ENCODE data around the gene PTPN23.

The PTPN23 gene

DNA sequence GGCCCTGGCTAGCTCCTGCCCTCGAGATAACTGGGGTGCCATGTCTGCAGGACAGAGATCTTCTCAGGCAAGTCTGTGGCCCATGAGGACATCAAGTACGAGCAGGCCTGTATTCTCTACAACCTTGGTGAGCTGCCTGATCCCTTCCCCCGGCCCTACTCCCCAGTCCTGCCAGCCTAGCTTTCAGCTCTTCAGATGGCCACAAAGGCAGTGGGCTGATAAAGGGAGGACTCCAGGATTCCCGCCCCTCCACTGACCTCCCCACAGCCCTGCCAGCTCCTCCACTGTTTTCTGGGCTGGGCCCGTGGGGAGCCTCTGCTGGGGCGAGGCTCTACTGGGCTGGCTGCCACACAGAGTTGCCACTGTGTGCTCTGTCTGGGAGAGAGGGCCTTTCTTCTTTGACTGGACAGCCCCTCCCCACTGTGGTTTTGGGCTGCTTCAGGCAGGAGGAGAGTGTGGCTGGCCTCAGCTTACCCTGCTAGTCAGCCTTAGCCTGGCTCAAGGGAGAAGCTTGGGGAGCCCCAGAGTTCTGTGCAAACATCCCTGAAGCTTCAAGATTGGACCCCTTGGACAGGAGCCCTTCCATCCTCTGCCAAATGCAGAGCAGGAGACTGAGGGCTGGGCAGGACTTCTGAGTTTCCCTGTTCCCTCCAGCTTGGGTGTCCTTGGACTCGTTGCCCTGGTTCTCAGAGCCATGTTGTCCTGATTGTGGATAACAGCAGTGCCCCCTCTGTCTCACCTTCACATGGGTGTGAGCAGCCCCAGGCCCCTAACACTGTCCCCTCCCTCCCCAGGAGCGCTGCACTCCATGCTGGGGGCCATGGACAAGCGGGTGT is 24.4 kb downstream of the PTPN23 start:
- no peak for DNase-seq (ENCODE audit: low read depth)
- TF ChIP-seq, protein P1, sequence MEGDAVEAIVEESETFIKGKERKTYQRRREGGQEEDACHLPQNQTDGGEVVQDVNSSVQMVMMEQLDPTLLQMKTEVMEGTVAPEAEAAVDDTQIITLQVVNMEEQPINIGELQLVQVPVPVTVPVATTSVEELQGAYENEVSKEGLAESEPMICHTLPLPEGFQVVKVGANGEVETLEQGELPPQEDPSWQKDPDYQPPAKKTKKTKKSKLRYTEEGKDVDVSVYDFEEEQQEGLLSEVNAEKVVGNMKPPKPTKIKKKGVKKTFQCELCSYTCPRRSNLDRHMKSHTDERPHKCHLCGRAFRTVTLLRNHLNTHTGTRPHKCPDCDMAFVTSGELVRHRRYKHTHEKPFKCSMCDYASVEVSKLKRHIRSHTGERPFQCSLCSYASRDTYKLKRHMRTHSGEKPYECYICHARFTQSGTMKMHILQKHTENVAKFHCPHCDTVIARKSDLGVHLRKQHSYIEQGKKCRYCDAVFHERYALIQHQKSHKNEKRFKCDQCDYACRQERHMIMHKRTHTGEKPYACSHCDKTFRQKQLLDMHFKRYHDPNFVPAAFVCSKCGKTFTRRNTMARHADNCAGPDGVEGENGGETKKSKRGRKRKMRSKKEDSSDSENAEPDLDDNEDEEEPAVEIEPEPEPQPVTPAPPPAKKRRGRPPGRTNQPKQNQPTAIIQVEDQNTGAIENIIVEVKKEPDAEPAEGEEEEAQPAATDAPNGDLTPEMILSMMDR (IDR thresholded peaks at IDR 0.05; ENCODE audit: control insufficient read depth, extremely low read depth, insufficient read depth): no peak
- no peak overlapping the region for H3K4me3 ChIP-seq (ENCODE audit: low read depth, low read length)

DNA sequence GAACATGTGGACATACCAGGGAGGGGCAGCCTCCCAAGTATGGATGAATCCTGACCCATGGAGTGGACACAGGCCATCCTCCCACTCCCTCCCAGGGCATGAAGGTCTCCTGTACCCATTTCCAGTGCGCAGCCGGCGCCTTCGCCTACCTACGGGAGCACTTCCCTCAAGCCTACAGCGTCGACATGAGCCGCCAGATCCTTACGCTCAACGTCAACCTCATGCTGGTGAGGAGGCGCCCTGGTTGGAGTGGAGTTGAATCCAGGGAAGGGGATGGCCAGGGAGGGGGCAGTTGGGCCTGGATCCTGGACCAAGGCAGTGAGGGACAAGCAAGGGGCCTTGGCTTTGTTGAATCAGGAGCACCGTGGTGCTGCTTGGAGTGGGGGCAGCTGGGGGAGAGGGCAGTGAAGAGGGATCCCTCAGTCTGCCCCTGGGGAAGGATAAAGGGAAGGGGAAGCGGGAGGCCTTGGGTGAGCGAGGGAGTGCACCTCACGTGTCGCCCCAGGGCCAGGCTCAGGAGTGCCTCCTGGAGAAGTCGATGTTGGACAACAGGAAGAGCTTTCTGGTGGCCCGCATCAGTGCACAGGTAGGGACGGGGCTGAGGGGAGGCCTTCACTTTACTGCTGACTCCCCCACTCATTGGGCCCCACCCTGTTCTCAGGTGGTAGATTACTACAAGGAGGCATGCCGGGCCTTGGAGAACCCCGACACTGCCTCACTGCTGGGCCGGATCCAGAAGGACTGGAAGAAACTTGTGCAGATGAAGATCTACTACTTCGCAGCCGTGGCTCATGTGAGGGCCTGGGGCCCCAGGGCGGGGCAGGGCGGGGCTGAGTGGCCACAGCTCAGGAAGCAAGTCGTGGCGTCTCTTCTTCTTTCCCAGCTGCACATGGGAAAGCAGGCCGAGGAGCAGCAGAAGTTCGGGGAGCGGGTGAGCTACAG is 25.3 kb downstream of the PTPN23 start:
- DNase-seq (ENCODE audit: low read depth): no peak
- TF ChIP-seq, protein P1 (IDR thresholded peaks at IDR 0.05; ENCODE audit: control insufficient read depth, extremely low read depth, insufficient read depth): no peak
- H3K4me3 ChIP-seq (ENCODE audit: low read depth, low read length): no peak overlapping the region

DNA sequence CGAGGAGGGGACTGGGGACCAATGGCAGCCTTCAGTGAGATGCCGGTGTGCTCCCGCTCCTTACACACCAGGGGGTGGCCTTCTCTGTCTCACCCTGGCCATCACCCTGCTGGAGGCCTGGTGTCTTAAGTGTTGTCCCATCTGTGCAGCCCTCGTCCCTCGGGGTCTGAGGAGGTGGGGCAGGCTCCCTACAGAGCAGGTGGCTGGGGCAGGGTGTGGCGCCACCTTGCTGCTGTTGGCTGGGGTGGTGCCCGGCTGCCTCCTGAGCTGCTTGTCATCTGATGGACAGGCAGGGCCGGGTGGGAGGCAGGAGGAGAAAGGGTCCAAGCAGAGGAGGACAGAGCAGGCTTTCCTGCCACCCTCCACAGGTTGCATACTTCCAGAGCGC is 25.9 kb downstream of the PTPN23 start:
- H3K4me3 ChIP-seq (ENCODE audit: low read depth, low read length): no peak overlapping the region
- TF ChIP-seq, protein P1 (IDR thresholded peaks at IDR 0.05; ENCODE audit: control insufficient read depth, extremely low read depth, insufficient read depth): no peak
- no peak for DNase-seq (ENCODE audit: low read depth)

DNA sequence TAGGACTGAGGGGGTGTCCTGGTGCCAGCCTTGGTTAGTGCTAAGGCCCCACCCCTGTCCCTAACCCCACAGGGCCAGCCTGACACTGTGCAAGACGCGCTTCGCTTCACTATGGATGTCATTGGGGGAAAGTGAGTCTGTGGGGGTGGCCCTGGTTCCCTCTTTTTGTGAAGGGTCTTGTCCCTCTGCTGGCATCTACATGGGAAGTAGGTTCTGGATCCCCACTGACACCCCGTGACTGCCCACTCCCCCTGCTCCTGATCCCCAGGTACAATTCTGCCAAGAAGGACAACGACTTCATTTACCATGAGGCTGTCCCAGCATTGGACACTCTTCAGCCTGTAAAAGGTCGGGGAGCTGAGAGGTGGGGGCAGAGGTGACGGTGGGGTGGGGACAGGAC is 26.4 kb downstream of the PTPN23 start:
- DNase-seq (ENCODE audit: low read depth): no peak
- H3K4me3 ChIP-seq (ENCODE audit: low read depth, low read length): no peak overlapping the region
- TF ChIP-seq, protein P1 (IDR thresholded peaks at IDR 0.05; ENCODE audit: control insufficient read depth, extremely low read depth, insufficient read depth): no peak

DNA sequence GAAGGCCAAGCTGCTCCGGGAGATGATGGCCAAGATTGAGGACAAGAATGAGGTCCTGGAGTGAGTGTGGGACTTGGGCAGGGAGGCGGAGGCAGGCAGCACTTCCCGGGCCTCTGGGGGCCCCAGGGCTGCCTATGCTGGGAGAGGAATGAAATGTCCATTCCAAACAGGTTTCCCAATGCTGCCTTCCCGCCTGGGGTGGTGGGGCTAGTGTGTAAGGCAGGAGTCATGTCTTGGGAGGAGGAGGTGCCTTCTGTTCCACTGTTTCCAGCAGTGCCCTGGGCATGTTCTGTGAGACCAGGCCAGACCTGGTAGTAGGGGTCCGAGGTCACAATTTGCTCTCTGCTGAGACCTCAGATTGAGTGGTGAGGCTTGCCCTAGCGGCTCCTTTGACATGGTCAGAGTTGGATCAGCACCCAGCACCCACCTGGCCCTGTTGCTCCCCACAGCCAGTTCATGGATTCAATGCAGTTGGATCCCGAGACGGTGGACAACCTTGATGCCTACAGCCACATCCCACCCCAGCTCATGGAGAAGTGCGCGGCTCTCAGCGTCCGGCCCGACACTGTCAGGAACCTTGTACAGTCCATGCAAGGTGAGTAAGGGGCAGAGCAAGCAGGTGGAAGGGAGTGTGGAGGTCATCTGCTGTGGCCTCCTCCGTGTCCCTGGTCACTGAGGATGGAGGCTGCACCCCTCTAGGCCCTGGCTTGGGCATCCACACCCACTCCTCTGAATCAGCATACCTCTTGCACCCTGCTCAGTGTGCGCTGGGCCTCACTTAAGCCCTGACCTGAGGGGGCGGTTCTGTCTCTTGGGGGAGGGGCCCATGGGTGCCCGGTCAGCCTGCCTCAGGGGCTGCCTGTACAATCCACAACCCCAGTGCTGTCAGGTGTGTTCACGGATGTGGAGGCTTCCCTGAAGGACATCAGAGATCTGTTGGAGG is 27.3 kb downstream of the PTPN23 start:
- DNase-seq (ENCODE audit: low read depth): no peak
- TF ChIP-seq, protein P1 (IDR thresholded peaks at IDR 0.05; ENCODE audit: control insufficient read depth, extremely low read depth, insufficient read depth): no peak
- no peak overlapping the region for H3K4me3 ChIP-seq (ENCODE audit: low read depth, low read length)

DNA sequence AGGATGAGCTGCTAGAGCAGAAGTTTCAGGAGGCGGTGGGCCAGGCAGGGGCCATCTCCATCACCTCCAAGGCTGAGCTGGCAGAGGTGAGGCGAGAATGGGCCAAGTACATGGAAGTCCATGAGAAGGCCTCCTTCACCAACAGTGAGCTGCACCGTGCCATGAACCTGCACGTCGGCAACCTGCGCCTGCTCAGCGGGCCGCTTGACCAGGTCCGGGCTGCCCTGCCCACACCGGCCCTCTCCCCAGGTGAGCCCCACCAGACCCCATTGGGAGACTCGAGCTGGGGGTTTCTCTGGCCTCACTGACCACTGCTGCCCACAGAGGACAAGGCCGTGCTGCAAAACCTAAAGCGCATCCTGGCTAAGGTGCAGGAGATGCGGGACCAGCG is 28.0 kb downstream of the PTPN23 start:
- no peak for DNase-seq (ENCODE audit: low read depth)
- TF ChIP-seq, protein P1 (IDR thresholded peaks at IDR 0.05; ENCODE audit: control insufficient read depth, extremely low read depth, insufficient read depth): no peak
- H3K4me3 ChIP-seq (ENCODE audit: low read depth, low read length): no peak overlapping the region
